Aorta (tissue), 5 donors: ENCODE measurements around the gene SLC30A2. TPM values are rescaled to one million over a fixed set of nuclear protein-coding genes. Genes with fewer than 3 reads are reported as not detected.

Experiments used
- ATAC-seq: fragments of 200-7000 bp; cut with Tn5 transposase; one replicate; pipeline ENCODE4 v1.9.1; 2022; ENCODE audit warnings: moderate library complexity; ENCODE audit not compliant: low FRiP score
- DNase-seq, 2 donors: peaks; one replicate each; pipeline ENCODE4 v3.0.0-alpha.2; 2020
- H3K27ac ChIP-seq, 2 donors: one replicate each; pipeline ENCODE4 v1.5.1; 2013; ENCODE audit warnings: low read length in 2 of 2, mild to moderate bottlenecking in 2 of 2, moderate library complexity in 2 of 2, control low read depth in 1 of 2, inconsistent platforms in 1 of 2, low read depth in 1 of 2
- H3K27me3 ChIP-seq, 2 donors: one replicate each; pipeline ENCODE4 v1.6.1; 2013; ENCODE audit warnings: control low read depth in 1 of 2, low read length in 1 of 2, mild to moderate bottlenecking in 1 of 2, moderate library complexity in 1 of 2; ENCODE audit not compliant: insufficient read depth in 2 of 2, control insufficient read depth in 1 of 2
- H3K36me3 ChIP-seq, 2 donors: one replicate each; pipeline ENCODE4 v1.6.1; 2013; ENCODE audit warnings: control low read depth in 1 of 2, low read length in 1 of 2, mild to moderate bottlenecking in 1 of 2; ENCODE audit not compliant: insufficient read depth in 2 of 2, control insufficient read depth in 1 of 2
- H3K4me1 ChIP-seq, 2 donors: one replicate each; pipeline ENCODE4 v1.6.1; 2013; ENCODE audit warnings: low read length in 2 of 2, control low read depth in 1 of 2, mild to moderate bottlenecking in 1 of 2, moderate library complexity in 1 of 2; ENCODE audit not compliant: insufficient read depth in 2 of 2, control insufficient read depth in 1 of 2
- H3K4me3 ChIP-seq, 2 donors: one replicate each; pipeline ENCODE4 v1.5.1; 2013; ENCODE audit warnings: low read length in 2 of 2, control low read depth in 1 of 2, mild to moderate bottlenecking in 1 of 2
- H3K9me3 ChIP-seq: one replicate; pipeline ENCODE4 v1.6.1; 2013; ENCODE audit warnings: mild to moderate bottlenecking, low read length; ENCODE audit not compliant: control insufficient read depth
- WGBS, 2 donors: extraction: QIAGEN DNeasy Blood & Tissue Kit; methylation state at CpG; one replicate each; pipeline ENCODE4 v1.1.7; 2013; 5-methylcytosine and 5-hydroxymethylcytosine counted together
- intact Hi-C, 2 donors: fragments of 100-400 bp; cut with DNase I; formaldehyde crosslinking; loops; one replicate each; pipeline versions ENCODE4 v1.14.2 to v1.15.0; 2022
- polyA plus RNA-seq, 2 donors: library from polyadenylated mRNA; stranded (reverse); fragments of 200-250 nt; gene quantifications; one replicate each; pipeline ENCODE4 v1.2.3, GENCODE V29; 2013
- total RNA-seq, 2 donors: library from RNA; stranded (reverse); fragmentation: NEBNext Ultra II Directional; extraction: Animal tissue kit (Norgen Biotek cat#: 25700); gene quantifications; one replicate each; pipeline ENCODE4 v1.2.1, GENCODE V29; 2021
- donor health status: healthy with polysubstance abuse.
- donor health status: Bipolar disorder and iron deficiency.
- donor health status: DM: no; HTN: no; CAD: no.
- donor health status: DM: no; HTN: no; CAD: no.
- donor health status: DM: yes; HTN: yes; CAD: no.

Gene SLC30A2
- total and polyA plus RNA-seq, 4 donors: 0.13 TPM; not detected in 3

GRCh38 chr1:26075421-26076144 lies 29.7 kb upstream of the SLC30A2 start:
- Histone ChIP-seq H3K36me3 (no peaks in the 10 kb centered on the region), H3K9me3 (peaks cover 2% of the 10 kb centered on the region), H3K27me3 (no peaks in the 10 kb centered on the region), H3K4me1 (no peaks in the 10 kb centered on the region), H3K27ac (no peak overlapping the region), H3K4me3 (no peak overlapping the region)
- no peak for ATAC-seq
- WGBS, 2 donors: 91 to 92% methylated on average over 3 of the region's 3 CpGs
- DNase-seq: no peak
- intact Hi-C loops: no loop called here

GRCh38 chr1:26072305-26072704 lies 26.4 kb upstream of the SLC30A2 start:
- WGBS, 2 donors: 24 to 29% methylated on average over 6 of the region's 6 CpGs
- Histone ChIP-seq H3K36me3 (no peaks in the 10 kb centered on the region), H3K4me3 (no peak overlapping the region), H3K4me1 (no peaks in the 10 kb centered on the region), H3K9me3 (peaks cover 2% of the 10 kb centered on the region), H3K27ac (no peak overlapping the region), H3K27me3 (no peaks in the 10 kb centered on the region)
- DNase-seq (no peak), ATAC-seq (no peak)
- intact Hi-C loops: no loop called here

GRCh38 chr1:26070963-26071342 lies 25.0 kb upstream of the SLC30A2 start:
- ATAC-seq: no peak
- no peaks in the 10 kb centered on the region for H3K27me3 ChIP-seq
- DNase-seq: no peak
- H3K36me3 ChIP-seq: no peaks in the 10 kb centered on the region
- intact Hi-C loops: no loop called here
- no peak overlapping the region for H3K4me3 ChIP-seq
- WGBS, 2 donors: 92 to 96% methylated on average over 6 of the region's 6 CpGs
- H3K27ac ChIP-seq: no peak overlapping the region
- H3K9me3 ChIP-seq: no peaks in the 10 kb centered on the region
- no peaks in the 10 kb centered on the region for H3K4me1 ChIP-seq

- ATAC-seq: no peak
- Histone ChIP-seq H3K36me3 (no peaks in the 10 kb centered on the region), H3K4me3 (no peak overlapping the region), H3K4me1 (no peaks in the 10 kb centered on the region), H3K27me3 (no peaks in the 10 kb centered on the region), H3K9me3 (no peaks in the 10 kb centered on the region), H3K27ac (no peak overlapping the region)
- DNase-seq: no peak
- intact Hi-C loops: no loop called here
- WGBS, 2 donors: 92 to 94% methylated on average over 4 of the region's 4 CpGs
These were observed 24.5 kb upstream of the SLC30A2 start for GRCh38 chr1:26070296-26070962.

GRCh38 chr1:26069941-26070295 lies 24.0 kb upstream of the SLC30A2 start:
- Histone ChIP-seq H3K9me3 (no peaks in the 10 kb centered on the region), H3K27ac (no peak overlapping the region), H3K36me3 (no peaks in the 10 kb centered on the region), H3K4me1 (no peaks in the 10 kb centered on the region), H3K4me3 (no peak overlapping the region), H3K27me3 (no peaks in the 10 kb centered on the region)
- DNase-seq: no peak
- intact Hi-C loops: no loop called here
- ATAC-seq: no peak
- WGBS, 2 donors: 81 to 86% methylated on average over 1 of the region's 1 CpG

- 23 to 25% methylated on average over 9 of the region's 9 CpGs for WGBS, 2 donors
- Histone ChIP-seq H3K36me3 (no peaks in the 10 kb centered on the region), H3K27ac (no peak within 1 kb of the TSS), H3K4me1 (no peaks in the 10 kb centered on the region), H3K9me3 (no peaks in the 10 kb centered on the region), H3K27me3 (no peaks in the 10 kb centered on the region), H3K4me3 (no peak within 1 kb of the TSS)
- ATAC-seq (no peak), DNase-seq (no peak)
- intact Hi-C loops: no loop called here
These were observed 21.6 kb upstream of the SLC30A2 start, which contains the start of gene TRIM63 for GRCh38 chr1:26067432-26067911. Gene TRIM63 (minus strand): TSS chr1:26067630. CDS start chr1:26067494, 136 bp downstream.

GRCh38 chr1:26066857-26067256 lies 20.9 kb upstream of the SLC30A2 start:
- H3K27me3 ChIP-seq: no peaks in the 10 kb centered on the region
- no peaks in the 10 kb centered on the region for H3K9me3 ChIP-seq
- WGBS, 2 donors: 31 to 37% methylated on average over 2 to 4 of the region's 4 CpGs
- H3K4me3 ChIP-seq: no peak overlapping the region
- intact Hi-C loops: no loop called here
- no peaks in the 10 kb centered on the region for H3K4me1 ChIP-seq
- no peaks in the 10 kb centered on the region for H3K36me3 ChIP-seq
- no peak overlapping the region for H3K27ac ChIP-seq
- ATAC-seq: no peak
- no peak for DNase-seq

GRCh38 chr1:26066160-26066559 lies 20.2 kb upstream of the SLC30A2 start:
- Histone ChIP-seq H3K4me1 (no peaks in the 10 kb centered on the region), H3K27ac (no peak overlapping the region), H3K9me3 (no peaks in the 10 kb centered on the region), H3K36me3 (no peaks in the 10 kb centered on the region), H3K4me3 (no peak overlapping the region), H3K27me3 (no peaks in the 10 kb centered on the region)
- ATAC-seq (no peak), DNase-seq (no peak)
- intact Hi-C loops: no loop called here
- WGBS, 2 donors: 88 to 89% methylated on average over 14 to 15 of the region's 15 CpGs

- intact Hi-C loops: no loop called here
- WGBS, 2 donors: 74 to 78% methylated on average over 3 of the region's 3 CpGs
- no peaks in the 10 kb centered on the region for H3K36me3 ChIP-seq
- no peaks in the 10 kb centered on the region for H3K4me1 ChIP-seq
- no peaks in the 10 kb centered on the region for H3K9me3 ChIP-seq
- no peak for ATAC-seq
- no peaks in the 10 kb centered on the region for H3K27me3 ChIP-seq
- no peak for DNase-seq
- H3K27ac ChIP-seq: no peak overlapping the region
- H3K4me3 ChIP-seq: no peak overlapping the region
These were observed 18.6 kb upstream of the SLC30A2 start for GRCh38 chr1:26064553-26064952.
